GM12878 (cell line): ENCODE results near the gene ZSCAN5B. TPM values are rescaled to one million over a fixed set of nuclear protein-coding genes. Genes with fewer than 3 reads are reported as not detected.

Source experiments
- ATAC-seq: fragments of 200-7000 bp; cut with Tn5 transposase; 3 replicates; pipeline ENCODE4 v1.9.1; 2020; ENCODE audit warnings: mild to moderate bottlenecking, moderate library complexity
- BruUV-seq: library from RNA; stranded (reverse); fragments of 400-500 nt; replicated peaks from 2 replicates; lab custom pipeline; 2021; lab: Mats Ljungman, UMichigan
- CTCF ChIA-PET: fragments of 300-600 bp; sonication (Branson Sonifier 250); formaldehyde crosslinking; extraction: SDS; loops from one replicate; lab custom pipeline; 2021; ENCODE audit warnings: inconsistent platforms; lab: Yijun Ruan, JAX
- POLR2A ChIA-PET: fragments of 350-600 bp; formaldehyde crosslinking; extraction: SDS; loops from one replicate; lab custom pipeline; 2021; ENCODE audit warnings: inconsistent platforms; lab: Charles Lee
- RAD21 ChIA-PET: fragments of 300-600 bp; sonication (Branson Sonifier 250); formaldehyde crosslinking; loops from one replicate; lab custom pipeline; 2023; ENCODE audit warnings: antibody characterized with exemption; ENCODE audit not compliant: unreplicated experiment; lab: Charles Lee
- SMC1A ChIA-PET: fragments of 300-600 bp; sonication (Branson Sonifier 250); formaldehyde crosslinking; loops from one replicate; lab custom pipeline; 2023; ENCODE audit not compliant: unreplicated experiment, uncharacterized antibody; lab: Charles Lee
- DNase-seq: peaks from one replicate; pipeline ENCODE4 v3.0.0-alpha.2; 2011; ENCODE audit warnings: low read depth, low spot score
- FAIRE-seq: peaks from 3 replicates; lab custom pipeline; 2011; peaks lifted over from hg19 to GRCh38; lab: Jason Lieb, UNC
- H2AFZ ChIP-seq: 2 replicates; pipeline ENCODE4 v1.6.0; 2011; ENCODE audit warnings: low read depth, low read length, control low read depth; ENCODE audit not compliant: control insufficient read depth
- H3K27ac ChIP-seq: 2 replicates; pipeline ENCODE4 v1.5.1; 2011; ENCODE audit warnings: control low read depth; ENCODE audit not compliant: control insufficient read depth, insufficient read depth
- H3K27me3 ChIP-seq, 2 experiments: replicated peaks in 1 of 2; 2 replicates each; pipeline versions ENCODE4 v1.6.0 to v1.6.1; 2011; ENCODE audit warnings: low read length in 1 of 2; ENCODE audit not compliant: control insufficient read depth in 2 of 2, insufficient read depth in 2 of 2
- H3K36me3 ChIP-seq, 2 experiments: 2 replicates each; pipeline ENCODE4 v1.5.1; 2011; ENCODE audit warnings: low read length in 1 of 2; ENCODE audit not compliant: control insufficient read depth in 2 of 2, insufficient read depth in 2 of 2
- H3K4me1 ChIP-seq: 2 replicates; pipeline ENCODE4 v1.6.1; 2011; ENCODE audit warnings: mild to moderate bottlenecking, low read length, moderate library complexity, mixed read lengths; ENCODE audit not compliant: control insufficient read depth, insufficient read depth
- H3K4me2 ChIP-seq: 2 replicates; pipeline ENCODE4 v1.6.0; 2011; ENCODE audit warnings: control low read depth; ENCODE audit not compliant: control insufficient read depth, insufficient read depth
- H3K4me3 ChIP-seq: fragments of 200-600 bp; sonication (generic); 2 replicates; pipeline ENCODE4 v1.5.1; 2016
- H3K79me2 ChIP-seq: 2 replicates; pipeline ENCODE4 v1.6.0; 2011; ENCODE audit warnings: low read length; ENCODE audit not compliant: control insufficient read depth, insufficient read depth
- H3K9ac ChIP-seq: 2 replicates; pipeline ENCODE4 v1.8.0; 2011; ENCODE audit warnings: low read length, control low read depth, mixed read lengths; ENCODE audit not compliant: control insufficient read depth, insufficient read depth
- H3K9me3 ChIP-seq: replicated peaks from 3 replicates; pipeline ENCODE4 v1.5.1; 2011; ENCODE audit warnings: mild to moderate bottlenecking, low read length; ENCODE audit not compliant: control insufficient read depth, insufficient read depth
- H4K20me1 ChIP-seq: 2 replicates; pipeline ENCODE4 v1.6.0; 2011; ENCODE audit not compliant: control insufficient read depth, insufficient read depth
- ATF7 ChIP-seq: fragments of 450-650 bp; IDR thresholded peaks from 2 replicates; pipeline ENCODE4 v1.6.1; 2016; ENCODE audit warnings: low read depth, mild to moderate bottlenecking
- BHLHE40 ChIP-seq, 2 experiments: fragments of 450-650 bp in 1 of 2; IDR thresholded peaks; 2 replicates each; pipeline ENCODE4 v1.6.1; 2011 to 2017; ENCODE audit warnings: low read depth in 2 of 2, borderline replicate concordance in 1 of 2, improper control_type of control experiment in 1 of 2, low read length in 1 of 2, mild to moderate bottlenecking in 1 of 2
- CBX5 ChIP-seq: sonication (generic); IDR thresholded peaks from 2 replicates; pipeline ENCODE4 v1.6.1; 2016; ENCODE audit warnings: low read depth, moderate library complexity, mild to moderate bottlenecking, inconsistent platforms
- CHD1 ChIP-seq: IDR thresholded peaks from 2 replicates; pipeline ENCODE4 v1.6.1; 2012; ENCODE audit warnings: low read depth, low read length, improper control_type of control experiment
- IKZF1 ChIP-seq: fragments of 450-650 bp; conservative IDR thresholded peaks from 2 replicates; pipeline ENCODE4 v1.6.1; 2017; ENCODE audit warnings: antibody characterized with exemption, mild to moderate bottlenecking
- LARP7 ChIP-seq: fragments of 450-650 bp; IDR thresholded peaks from 2 replicates; pipeline ENCODE4 v1.6.1; 2017; ENCODE audit warnings: mild to moderate bottlenecking
- MYB ChIP-seq: fragments of 150-350 bp; IDR thresholded peaks from 2 replicates; pipeline ENCODE4 v1.6.1; 2014; ENCODE audit warnings: mild to moderate bottlenecking, low read depth, low read length, borderline replicate concordance
- NR2C1 ChIP-seq: fragments of 450-650 bp; IDR thresholded peaks from 2 replicates; pipeline ENCODE4 v1.6.1; 2017; ENCODE audit warnings: antibody characterized with exemption, mild to moderate bottlenecking, moderate library complexity
- PBX3 ChIP-seq: IDR thresholded peaks from 2 replicates; pipeline ENCODE4 v1.6.1; 2011; ENCODE audit warnings: mild to moderate bottlenecking, low read depth, low read length, moderate library complexity; ENCODE audit not compliant: insufficient replicate concordance
- RAD51 ChIP-seq: fragments of 450-650 bp; IDR thresholded peaks from 2 replicates; pipeline ENCODE4 v1.6.1; 2016; ENCODE audit warnings: moderate library complexity, mild to moderate bottlenecking, inconsistent platforms
- RCOR1 ChIP-seq: conservative IDR thresholded peaks from 2 replicates; pipeline ENCODE4 v1.6.1; 2012; ENCODE audit warnings: low read depth, low read length, improper control_type of control experiment
- RELB ChIP-seq: fragments of 450-650 bp; IDR thresholded peaks from 2 replicates; pipeline ENCODE4 v1.6.1; 2017; ENCODE audit warnings: low read depth, mild to moderate bottlenecking, moderate library complexity
- SIX5 ChIP-seq: IDR thresholded peaks from 2 replicates; pipeline ENCODE4 v1.6.1; 2011; ENCODE audit warnings: mild to moderate bottlenecking, low read depth, low read length, moderate library complexity; ENCODE audit not compliant: severe bottlenecking
- SP1 ChIP-seq: IDR thresholded peaks from one replicate; pipeline ENCODE4 v1.6.1; 2011; ENCODE audit warnings: low read depth, low read length
- SPI1 ChIP-seq: IDR thresholded peaks from 2 replicates; pipeline ENCODE4 v1.6.1; 2011; ENCODE audit warnings: low read depth, mild to moderate bottlenecking, low read length, moderate library complexity, borderline replicate concordance; ENCODE audit not compliant: insufficient read depth
- TARDBP ChIP-seq: IDR thresholded peaks from 2 replicates; pipeline ENCODE4 v1.6.1; 2016; ENCODE audit warnings: borderline replicate concordance
- ZBTB11 ChIP-seq: fragments of 450-650 bp; formaldehyde crosslinking; IDR thresholded peaks from 2 replicates; pipeline ENCODE4 v1.5.0; 2022; ENCODE audit warnings: mild to moderate bottlenecking, missing genetic modification characterization
- ZNF622 ChIP-seq: fragments of 450-650 bp; IDR thresholded peaks from 2 replicates; pipeline ENCODE4 v1.6.1; 2017; ENCODE audit warnings: mild to moderate bottlenecking, inconsistent platforms
- WGBS: methylation state at CpG from one replicate; pipeline ENCODE4 v1.1.6; 2016; ENCODE audit warnings: low lambda C conversion rate; ENCODE audit not compliant: insufficient replicate concordance, insufficient coverage; ENCODE audit errors: missing lambda C conversion rate; 5-methylcytosine and 5-hydroxymethylcytosine counted together
- in situ Hi-C: fragments of 300-500 bp; cut with MboI; formaldehyde crosslinking; loops from 9 replicates; pipeline ENCODE4 v1.14.3; 2018; ENCODE audit warnings: mixed read lengths
- intact Hi-C: fragments of 100-400 bp; cut with micrococcal nuclease; formaldehyde crosslinking; loops from one replicate; pipeline ENCODE4 v1.14.2; 2022; ENCODE audit not compliant: unreplicated experiment
- polyA plus RNA-seq, 11 experiments: library from polyadenylated mRNA; depleted of rRNA in 4 of 11; unstranded in 6 of 11; stranded (reverse) in 5 of 11; fragments of >200 nt; fragmentation: Nextera tagmentation in 4 of 11; fragmentation: Illumina TruSeq in 1 of 11; extraction: Ambion mirVana in 4 of 11; extraction: Trizol in 1 of 11; gene quantifications; 1 replicate in 1 of 11; 2 replicates in 10 of 11; pipeline versions ENCODE4 v1.2.1 to v1.2.3, GENCODE V29; 2011 to 2016; ENCODE audit warnings: inconsistent platforms in 2 of 11, missing spikeins in 2 of 11, low read depth in 1 of 11
- total RNA-seq, 4 experiments: library from RNA; depleted of rRNA in 3 of 4; stranded (reverse); fragments of >200 nt in 3 of 4; fragmentation: Illumina TruSeq in 1 of 4; extraction: Trizol in 1 of 4; gene quantifications; 2 replicates each; pipeline versions ENCODE4 v1.2.1 to v1.2.3, GENCODE V29; 2013 to 2021

The ZSCAN5B gene
- total and polyA plus RNA-seq, 10 of the 15 experiments (the other 5 are each of a cell fraction or from before 2014, with no cell fraction given): 0.04 TPM; not detected in 9

- TF ChIP-seq ZBTB11 (CRISPR knock-in tag) (no peak), RAD51 (no peak), SPI1 (no peak), ATF7 (no peak), BHLHE40 (IDR thresholded peaks at IDR 0.05; ENCODE audit: borderline replicate concordance in 1 of 2, low read depth in 2 of 2, low read length in 1 of 2) (no peak)
Observed at GRCh38 chr19:56145698-56146097, 51.9 kb downstream of the ZSCAN5B start (continued).

- ChIA-PET POLR2A (no interaction called here), SMC1A (no interaction called here), CTCF (no interaction called here), RAD21 (no interaction called here)
- Histone ChIP-seq H2AFZ (no peak overlapping the region), H3K27me3 (no peaks in the 10 kb centered on the region), H3K4me2 (no peak overlapping the region), H4K20me1 (no peaks in the 10 kb centered on the region), H3K9ac (no peak overlapping the region), H3K4me3 (no peak overlapping the region), H3K36me3 (peaks cover 2 to 7% of the 10 kb centered on the region in 2 experiments), H3K79me2 (peaks cover 20% of the 10 kb centered on the region), H3K9me3 (no peaks in the 10 kb centered on the region), H3K27ac (no peak overlapping the region), H3K4me1 (peaks cover 15% of the 10 kb centered on the region)
- FAIRE-seq: no peak
- no peak for DNase-seq
- in situ Hi-C loops: loop anchor here (25.0 kb wide), 1 partner anchor 1667 kb away; the partner anchor contains the start of gene ZNF552
- intact Hi-C loops: no loop called here
- no peak for ATAC-seq
- WGBS: 85% methylated on average over 12 of the region's 12 CpGs
- no TSS peak for BruUV-seq
- TF ChIP-seq CHD1: no peak
- TF ChIP-seq SIX5: no peak
- no peak for TF ChIP-seq SP1
- no peak for TF ChIP-seq RELB
- no peak for TF ChIP-seq TARDBP
- TF ChIP-seq ZNF622: no peak
- TF ChIP-seq NR2C1: no peak
- no peak for TF ChIP-seq RAD51
- TF ChIP-seq MYB: no peak
- TF ChIP-seq LARP7: no peak
- no peak for TF ChIP-seq CBX5
- no peak for TF ChIP-seq RCOR1
- TF ChIP-seq SPI1: no peak
- no peak for TF ChIP-seq PBX3
- no peak for TF ChIP-seq IKZF1
Observed at GRCh38 chr19:56144831-56145230, 52.8 kb downstream of the ZSCAN5B start.
